ENCODE measurements around the gene MISP3.

Gene MISP3

GRCh38 chr19:14105680-14106079 is 33.1 kb downstream of the MISP3 start:
- TF ChIP-seq TEAD4 (IDR thresholded peaks at IDR 0.05): no peak
- no peak for TF ChIP-seq TCF12 (IDR thresholded peaks at IDR 0.05; ENCODE audit: low read depth)
- no peak for TF ChIP-seq USF1 (IDR thresholded peaks at IDR 0.05)
- TF ChIP-seq REST (IDR thresholded peaks at IDR 0.05; ENCODE audit: low read depth): no peak
- TF ChIP-seq RAD21 (IDR thresholded peaks at IDR 0.05; ENCODE audit: low read depth): no peak
- no peak for TF ChIP-seq TAF1 (IDR thresholded peaks at IDR 0.05; ENCODE audit: low read depth)
- no peak for TF ChIP-seq CEBPB (IDR thresholded peaks at IDR 0.05)

GRCh38 chr19:14106840-14107239 is 34.3 kb downstream of the MISP3 start:
- TF ChIP-seq TEAD4 (IDR thresholded peaks at IDR 0.05): no peak
- no peak for TF ChIP-seq TAF1 (IDR thresholded peaks at IDR 0.05; ENCODE audit: low read depth)
- TF ChIP-seq FOXM1 (IDR thresholded peaks at IDR 0.05; ENCODE audit: borderline replicate concordance, low read depth): no peak
- no peak for TF ChIP-seq MAX (IDR thresholded peaks at IDR 0.05)
- no peak for TF ChIP-seq RAD21 (IDR thresholded peaks at IDR 0.05; ENCODE audit: low read depth)
- no peak for TF ChIP-seq CEBPB (IDR thresholded peaks at IDR 0.05)
- TF ChIP-seq EP300 (IDR thresholded peaks at IDR 0.05; ENCODE audit: borderline replicate concordance): no peak
- no peak for TF ChIP-seq USF1 (IDR thresholded peaks at IDR 0.05)
- TF ChIP-seq YY1 (IDR thresholded peaks at IDR 0.05; ENCODE audit: low read depth): no peak
- TF ChIP-seq TCF12 (IDR thresholded peaks at IDR 0.05; ENCODE audit: low read depth): no peak
- no peak for TF ChIP-seq NFIC (IDR thresholded peaks at IDR 0.05)
- no peak for TF ChIP-seq CREB1 (IDR thresholded peaks at IDR 0.05; ENCODE audit: low read depth)
- TF ChIP-seq ZBTB7A (IDR thresholded peaks at IDR 0.05; ENCODE audit: low read depth): no peak
- TF ChIP-seq REST (IDR thresholded peaks at IDR 0.05; ENCODE audit: low read depth): no peak
- TF ChIP-seq EGR1 (IDR thresholded peaks at IDR 0.05): no peak

GRCh38 chr19:14107581-14108461 is 35.2 kb downstream of the MISP3 start:
- TF ChIP-seq TEAD4 (IDR thresholded peaks at IDR 0.05): no peak
- no peak for TF ChIP-seq EGR1 (IDR thresholded peaks at IDR 0.05)
- TF ChIP-seq RAD21 (IDR thresholded peaks at IDR 0.05; ENCODE audit: low read depth): no peak
- TF ChIP-seq ZBTB7A (IDR thresholded peaks at IDR 0.05; ENCODE audit: low read depth): no peak
- TF ChIP-seq USF1 (IDR thresholded peaks at IDR 0.05): no peak
- no peak for TF ChIP-seq MAX (IDR thresholded peaks at IDR 0.05)
- no peak for TF ChIP-seq TAF1 (IDR thresholded peaks at IDR 0.05; ENCODE audit: low read depth)
- TF ChIP-seq REST (IDR thresholded peaks at IDR 0.05; ENCODE audit: low read depth): no peak
- no peak for TF ChIP-seq NFIC (IDR thresholded peaks at IDR 0.05)
- TF ChIP-seq CEBPB (IDR thresholded peaks at IDR 0.05): no peak

- TF ChIP-seq MAX (IDR thresholded peaks at IDR 0.05) (no peak), CREB1 (IDR thresholded peaks at IDR 0.05; ENCODE audit: low read depth) (no peak), REST (IDR thresholded peaks at IDR 0.05; ENCODE audit: low read depth) (no peak), RAD21 (IDR thresholded peaks at IDR 0.05; ENCODE audit: low read depth) (no peak), YY1 (IDR thresholded peaks at IDR 0.05; ENCODE audit: low read depth) (no peak), TAF1 (IDR thresholded peaks at IDR 0.05; ENCODE audit: low read depth) (no peak), EP300 (IDR thresholded peaks at IDR 0.05; ENCODE audit: borderline replicate concordance) (no peak), USF1 (IDR thresholded peaks at IDR 0.05) (no peak), CEBPB (IDR thresholded peaks at IDR 0.05) (no peak), TEAD4 (IDR thresholded peaks at IDR 0.05) (no peak), ZBTB7A (IDR thresholded peaks at IDR 0.05; ENCODE audit: low read depth) (no peak)
Observed at GRCh38 chr19:14110650-14111049, 38.1 kb downstream of the MISP3 start.
